Parathyroid adenoma (tissue), 2 donors: ENCODE measurements around the gene ZNF678.
A peak's percentile ranks its signal among the peaks of the same experiment; 100 is the strongest.

Experiments used
- H2AFZ ChIP-seq: fragments of 300-600 bp; sonication (generic); one replicate; pipeline ENCODE4 v1.7.0; 2017; ENCODE audit warnings: antibody characterized with exemption, mild to moderate bottlenecking
- H3K27ac ChIP-seq: fragments of 300-600 bp; sonication (generic); one replicate; pipeline ENCODE4 v1.7.0; 2017
- H3K27me3 ChIP-seq: fragments of 300-600 bp; sonication (generic); one replicate; pipeline ENCODE4 v1.7.0; 2017; ENCODE audit warnings: low read length; ENCODE audit not compliant: control insufficient read depth, insufficient read depth
- H3K36me3 ChIP-seq: fragments of 300-600 bp; sonication (generic); one replicate; pipeline ENCODE4 v1.7.0; 2017; ENCODE audit warnings: low read length; ENCODE audit not compliant: control insufficient read depth, insufficient read depth
- H3K4me1 ChIP-seq: fragments of 300-600 bp; sonication (generic); one replicate; pipeline ENCODE4 v1.7.0; 2017; ENCODE audit warnings: control low read depth
- H3K4me2 ChIP-seq: fragments of 300-600 bp; sonication (generic); one replicate; pipeline ENCODE4 v1.7.0; 2017; ENCODE audit warnings: low read length
- H3K4me3 ChIP-seq: fragments of 300-600 bp; sonication (generic); one replicate; pipeline ENCODE4 v1.7.0; 2017; ENCODE audit warnings: low read depth, low read length
- H3K79me2 ChIP-seq: fragments of 300-600 bp; sonication (generic); one replicate; pipeline ENCODE4 v1.7.0; 2017; ENCODE audit warnings: control low read depth
- H3K9ac ChIP-seq: fragments of 300-600 bp; sonication (generic); one replicate; pipeline ENCODE4 v1.7.0; 2017; ENCODE audit warnings: mild to moderate bottlenecking
- H3K9me3 ChIP-seq: fragments of 300-600 bp; sonication (generic); one replicate; pipeline ENCODE4 v1.7.0; 2017; ENCODE audit warnings: low read length; ENCODE audit not compliant: control insufficient read depth
- CTCF ChIP-seq: fragments of 300-600 bp; sonication (generic); IDR thresholded peaks from one replicate; pipeline ENCODE4 v1.7.0; 2017; ENCODE audit warnings: antibody characterized with exemption, mild to moderate bottlenecking
- donor health status: primary hyperparathyroidism.

ZNF678 gene

GRCh38 chr1:227542153-227543120 lies 20.9 kb upstream of the ZNF678 start:
- peak overlapping the region; percentile 89 for H2AFZ ChIP-seq
- no peaks in the 10 kb centered on the region for H3K4me1 ChIP-seq
- peak overlapping the region; percentile 54 for H3K27ac ChIP-seq
- H3K36me3 ChIP-seq, result no peaks in the 10 kb centered on the region
- H3K79me2 ChIP-seq, result no peaks in the 10 kb centered on the region
- H3K4me2 ChIP-seq, result peak overlapping the region; percentile 95
- H3K9me3 ChIP-seq, result no peaks in the 10 kb centered on the region
- peak; percentile 92 for TF ChIP-seq CTCF
- no peaks in the 10 kb centered on the region for H3K27me3 ChIP-seq
- H3K4me3 ChIP-seq, result peak overlapping the region; percentile 69
- peak overlapping the region; percentile 46 for H3K9ac ChIP-seq

GRCh38 chr1:227543283-227544066 lies 19.9 kb upstream of the ZNF678 start:
- no peak overlapping the region for H3K27ac ChIP-seq
- H3K4me2 ChIP-seq, result no peak overlapping the region
- no peak for TF ChIP-seq CTCF
- H3K27me3 ChIP-seq, result no peaks in the 10 kb centered on the region
- no peak overlapping the region for H3K9ac ChIP-seq
- no peak overlapping the region for H3K4me3 ChIP-seq
- no peaks in the 10 kb centered on the region for H3K79me2 ChIP-seq
- H2AFZ ChIP-seq, result peak overlapping the region; percentile 89
- H3K36me3 ChIP-seq, result no peaks in the 10 kb centered on the region
- no peaks in the 10 kb centered on the region for H3K4me1 ChIP-seq
- no peaks in the 10 kb centered on the region for H3K9me3 ChIP-seq

- Histone ChIP-seq H3K4me1 (no peaks in the 10 kb centered on the region), H3K27ac (no peak overlapping the region), H3K9ac (no peak overlapping the region), H3K4me2 (no peak overlapping the region), H3K27me3 (no peaks in the 10 kb centered on the region), H3K9me3 (no peaks in the 10 kb centered on the region), H3K36me3 (no peaks in the 10 kb centered on the region), H2AFZ (no peak overlapping the region), H3K4me3 (no peak overlapping the region), H3K79me2 (no peaks in the 10 kb centered on the region)
- TF ChIP-seq CTCF, result no peak
Measured at GRCh38 chr1:227544067-227545050, 19.0 kb upstream of the ZNF678 start.

- Histone ChIP-seq H3K36me3 (no peaks in the 10 kb centered on the region), H3K4me2 (no peak overlapping the region), H2AFZ (no peak overlapping the region), H3K4me3 (no peak overlapping the region), H3K79me2 (no peaks in the 10 kb centered on the region), H3K9ac (no peak overlapping the region), H3K27me3 (no peaks in the 10 kb centered on the region), H3K9me3 (no peaks in the 10 kb centered on the region), H3K27ac (no peak overlapping the region), H3K4me1 (no peaks in the 10 kb centered on the region)
- no peak for TF ChIP-seq CTCF
Measured at GRCh38 chr1:227545361-227545760, 18.0 kb upstream of the ZNF678 start.
